ENCODE data around the gene DNER.

Gene DNER

GRCh38 chr2:229408962-229409361 is 305.4 kb downstream of the DNER start:
- Histone ChIP-seq H3K4me3 (replicated peaks; ENCODE audit: low read depth, low read length) (no peak overlapping the region), H3K27me3 (replicated peaks; ENCODE audit: control insufficient read depth, insufficient read depth, low read length) (no peaks in the 10 kb centered on the region), H3K36me3 (ENCODE audit: control insufficient read depth, insufficient read depth, low read length) (no peaks in the 10 kb centered on the region)
- TF ChIP-seq, protein P1, sequence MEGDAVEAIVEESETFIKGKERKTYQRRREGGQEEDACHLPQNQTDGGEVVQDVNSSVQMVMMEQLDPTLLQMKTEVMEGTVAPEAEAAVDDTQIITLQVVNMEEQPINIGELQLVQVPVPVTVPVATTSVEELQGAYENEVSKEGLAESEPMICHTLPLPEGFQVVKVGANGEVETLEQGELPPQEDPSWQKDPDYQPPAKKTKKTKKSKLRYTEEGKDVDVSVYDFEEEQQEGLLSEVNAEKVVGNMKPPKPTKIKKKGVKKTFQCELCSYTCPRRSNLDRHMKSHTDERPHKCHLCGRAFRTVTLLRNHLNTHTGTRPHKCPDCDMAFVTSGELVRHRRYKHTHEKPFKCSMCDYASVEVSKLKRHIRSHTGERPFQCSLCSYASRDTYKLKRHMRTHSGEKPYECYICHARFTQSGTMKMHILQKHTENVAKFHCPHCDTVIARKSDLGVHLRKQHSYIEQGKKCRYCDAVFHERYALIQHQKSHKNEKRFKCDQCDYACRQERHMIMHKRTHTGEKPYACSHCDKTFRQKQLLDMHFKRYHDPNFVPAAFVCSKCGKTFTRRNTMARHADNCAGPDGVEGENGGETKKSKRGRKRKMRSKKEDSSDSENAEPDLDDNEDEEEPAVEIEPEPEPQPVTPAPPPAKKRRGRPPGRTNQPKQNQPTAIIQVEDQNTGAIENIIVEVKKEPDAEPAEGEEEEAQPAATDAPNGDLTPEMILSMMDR (IDR thresholded peaks at IDR 0.05; ENCODE audit: insufficient read depth, low read length, poor library complexity, severe bottlenecking) = no peak
- no peak for DNase-seq (ENCODE audit: extremely low read depth, insufficient read length)

DNA sequence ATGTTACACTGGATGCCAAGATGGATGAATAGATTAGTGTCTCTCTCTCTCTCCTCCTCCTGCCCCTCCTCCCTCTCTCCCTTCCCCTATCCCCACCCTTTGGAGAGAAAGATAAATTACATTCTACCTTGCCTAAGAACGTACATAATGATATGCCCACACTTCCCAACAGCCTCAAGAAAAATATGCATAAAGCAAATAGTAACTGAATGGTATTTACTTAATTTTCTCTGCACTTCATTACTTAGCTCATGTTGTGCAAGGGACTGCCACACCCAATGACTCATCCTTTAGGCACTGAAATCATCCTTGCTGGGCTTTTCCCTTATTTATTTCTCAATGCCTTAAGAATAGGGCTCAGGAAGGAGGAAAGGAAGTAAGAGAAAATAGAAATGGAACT is 306.0 kb downstream of the DNER start:
- Histone ChIP-seq H3K36me3 (ENCODE audit: control insufficient read depth, insufficient read depth, low read length) (no peaks in the 10 kb centered on the region), H3K4me3 (replicated peaks; ENCODE audit: low read depth, low read length) (no peak overlapping the region), H3K27me3 (replicated peaks; ENCODE audit: control insufficient read depth, insufficient read depth, low read length) (no peaks in the 10 kb centered on the region)
- TF ChIP-seq, protein P1 (IDR thresholded peaks at IDR 0.05; ENCODE audit: insufficient read depth, low read length, poor library complexity, severe bottlenecking) = no peak
- no peak for DNase-seq (ENCODE audit: extremely low read depth, insufficient read length)

DNA sequence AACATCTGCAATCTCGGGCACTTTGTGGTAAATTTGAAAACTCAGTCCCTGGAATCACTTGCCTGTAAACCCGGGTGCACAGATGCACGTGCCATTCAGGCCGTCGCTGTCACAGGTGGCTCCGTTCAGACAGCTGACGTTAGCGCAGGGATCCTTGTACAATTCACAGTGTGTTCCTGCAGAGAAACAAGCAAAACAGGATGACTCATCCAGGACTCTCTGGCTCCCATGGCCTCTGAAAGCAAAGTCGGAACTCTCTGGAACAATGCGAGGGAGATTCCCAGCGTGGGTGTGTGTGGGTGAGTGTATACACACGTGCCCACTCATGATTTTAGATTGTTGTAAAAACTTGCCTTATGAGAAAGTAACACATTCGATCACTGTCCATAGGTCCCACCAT is 307.2 kb downstream of the DNER start:
- no peak for DNase-seq (ENCODE audit: extremely low read depth, insufficient read length)
- Histone ChIP-seq H3K27me3 (replicated peaks; ENCODE audit: control insufficient read depth, insufficient read depth, low read length) (no peaks in the 10 kb centered on the region), H3K4me3 (replicated peaks; ENCODE audit: low read depth, low read length) (no peak overlapping the region), H3K36me3 (ENCODE audit: control insufficient read depth, insufficient read depth, low read length) (no peaks in the 10 kb centered on the region)
- TF ChIP-seq, protein P1 (IDR thresholded peaks at IDR 0.05; ENCODE audit: insufficient read depth, low read length, poor library complexity, severe bottlenecking) = no peak

DNA sequence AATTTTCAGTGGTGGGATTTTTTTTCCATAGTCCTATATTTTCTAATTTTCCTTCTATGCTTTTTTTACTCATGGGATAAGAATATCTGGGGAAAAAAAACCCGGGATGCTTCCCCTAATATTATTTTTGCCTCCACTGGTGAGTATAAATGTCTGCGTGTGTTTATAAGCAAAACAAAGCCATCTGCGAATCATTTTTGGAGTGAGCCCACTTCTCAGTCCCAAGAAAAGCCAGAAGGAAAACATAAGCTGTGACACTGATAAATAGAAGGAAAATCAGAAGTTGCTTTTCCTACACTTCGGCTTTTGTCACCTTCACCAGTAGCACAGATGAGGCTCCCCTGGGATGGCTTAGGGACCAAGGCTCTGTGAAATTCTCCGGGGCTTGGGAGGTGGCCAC is 308.6 kb downstream of the DNER start:
- no peak overlapping the region for H3K4me3 ChIP-seq (replicated peaks; ENCODE audit: low read depth, low read length)
- no peak for DNase-seq (ENCODE audit: extremely low read depth, insufficient read length)
- no peaks in the 10 kb centered on the region for H3K27me3 ChIP-seq (replicated peaks; ENCODE audit: control insufficient read depth, insufficient read depth, low read length)
- TF ChIP-seq, protein P1 (IDR thresholded peaks at IDR 0.05; ENCODE audit: insufficient read depth, low read length, poor library complexity, severe bottlenecking) = no peak
- H3K36me3 ChIP-seq (ENCODE audit: control insufficient read depth, insufficient read depth, low read length) = no peaks in the 10 kb centered on the region

DNA sequence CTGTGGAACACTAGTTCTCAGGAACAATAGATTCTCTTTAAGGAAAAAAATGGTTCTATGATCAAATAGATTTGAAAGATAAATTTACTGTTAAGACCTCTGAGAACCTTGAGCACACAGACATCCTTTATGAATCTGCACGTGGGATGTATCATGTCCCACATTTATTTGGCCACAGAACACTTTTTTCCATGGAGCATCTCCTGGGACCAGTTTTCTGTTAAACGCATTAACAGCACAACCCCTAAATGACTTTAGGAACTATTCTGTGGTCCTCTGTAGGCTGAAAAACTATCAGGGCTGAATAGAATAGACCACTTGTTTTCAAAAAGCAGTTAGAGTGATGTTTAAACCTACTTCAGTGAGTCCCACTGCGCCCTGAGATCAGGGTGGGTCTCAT is 311.1 kb downstream of the DNER start:
- no peaks in the 10 kb centered on the region for H3K27me3 ChIP-seq (replicated peaks; ENCODE audit: control insufficient read depth, insufficient read depth, low read length)
- DNase-seq (ENCODE audit: extremely low read depth, insufficient read length) = no peak
- TF ChIP-seq, protein P1 (IDR thresholded peaks at IDR 0.05; ENCODE audit: insufficient read depth, low read length, poor library complexity, severe bottlenecking) = no peak
- no peaks in the 10 kb centered on the region for H3K36me3 ChIP-seq (ENCODE audit: control insufficient read depth, insufficient read depth, low read length)
- no peak overlapping the region for H3K4me3 ChIP-seq (replicated peaks; ENCODE audit: low read depth, low read length)

DNA sequence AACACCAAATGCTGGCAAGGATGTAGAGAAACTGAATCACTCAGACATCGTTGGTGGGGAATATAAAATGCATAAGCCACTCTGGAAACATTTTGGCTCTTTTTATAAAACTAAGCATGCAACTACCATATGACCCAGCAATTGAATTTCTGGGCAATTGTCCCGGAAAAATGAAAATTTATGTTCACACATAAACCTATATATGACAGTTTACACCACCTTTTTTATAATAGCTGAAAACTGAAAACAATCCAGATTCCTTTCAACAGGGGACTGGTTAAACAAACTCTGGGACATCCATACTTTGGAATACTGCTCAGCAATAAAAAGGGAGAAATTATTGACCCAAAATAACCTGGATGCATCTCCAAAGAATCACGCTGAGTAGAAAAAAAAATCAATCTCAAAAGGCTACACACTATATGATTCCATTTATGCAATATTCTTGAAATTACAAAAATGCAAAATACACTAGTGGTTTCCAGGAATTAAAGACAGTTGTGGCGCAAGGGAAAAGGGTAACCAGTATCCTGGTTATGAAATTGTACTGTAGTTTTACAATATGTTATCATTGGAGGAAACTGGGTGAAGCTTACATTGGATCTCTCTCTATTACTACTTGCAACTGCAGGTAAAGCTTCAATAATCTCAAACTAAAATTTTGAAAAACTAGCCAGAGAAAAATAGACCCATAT is 313.0 kb downstream of the DNER start:
- DNase-seq (ENCODE audit: extremely low read depth, insufficient read length) = no peak
- TF ChIP-seq, protein P1 (IDR thresholded peaks at IDR 0.05; ENCODE audit: insufficient read depth, low read length, poor library complexity, severe bottlenecking) = no peak
- no peak overlapping the region for H3K4me3 ChIP-seq (replicated peaks; ENCODE audit: low read depth, low read length)
- H3K27me3 ChIP-seq (replicated peaks; ENCODE audit: control insufficient read depth, insufficient read depth, low read length) = no peaks in the 10 kb centered on the region
- H3K36me3 ChIP-seq (ENCODE audit: control insufficient read depth, insufficient read depth, low read length) = no peaks in the 10 kb centered on the region

All from GM06990 (cell line).